Activated CD8-positive, alpha-beta T cell treated with anti-CD3 and anti-CD28 coated beads, Interleukin-2, amount 10 ng/mL, durations not matched to agents 7 days and 5 days (primary cell): Measurements from ENCODE around the gene TPTE. TPM values are rescaled to one million over a fixed set of nuclear protein-coding genes. Genes with fewer than 3 reads are reported as not detected.
"Not testable (repeated sequence)": the region's sequence is repeated elsewhere in the genome, so short reads cannot be mapped to it uniquely, and the experiment has no call there.

ENCODE experiments used
- ATAC-seq: fragments of 150-1000 bp; cut with Tn5 transposase; one replicate; pipeline ENCODE4 v1.10.0; 2021; ENCODE audit warnings: moderate library complexity
- CTCF ChIA-PET: fragments of 350-600 bp; sonication (Branson Sonifier 250); formaldehyde crosslinking; loops from one replicate; lab custom pipeline; 2021; ENCODE audit warnings: antibody characterized with exemption; lab: Charles Lee
- POLR2A ChIA-PET: fragments of 350-600 bp; sonication (Branson Sonifier 250); formaldehyde crosslinking; loops from one replicate; lab custom pipeline; 2021; ENCODE audit warnings: antibody characterized with exemption; lab: Charles Lee
- DNase-seq: peaks from one replicate; pipeline ENCODE4 v3.0.0-alpha.2; 2020
- H3K27ac Mint-ChIP-seq: one replicate; pipeline ENCODE4 v1.8.0; 2021; ENCODE audit warnings: mild to moderate bottlenecking, mixed read lengths
- H3K27me3 Mint-ChIP-seq: one replicate; pipeline ENCODE4 v1.8.0; 2021; ENCODE audit warnings: low read depth, mixed read lengths
- H3K36me3 Mint-ChIP-seq: one replicate; pipeline ENCODE4 v1.8.0; 2021; ENCODE audit warnings: low read depth, mixed read lengths
- H3K4me1 Mint-ChIP-seq: one replicate; pipeline ENCODE4 v1.8.0; 2021; ENCODE audit warnings: low read depth, mixed read lengths
- H3K4me3 Mint-ChIP-seq: one replicate; pipeline ENCODE4 v1.8.0; 2021; ENCODE audit warnings: mild to moderate bottlenecking, mixed read lengths
- H3K9me3 Mint-ChIP-seq: one replicate; pipeline ENCODE4 v1.8.0; 2022; ENCODE audit warnings: mixed read lengths; ENCODE audit not compliant: insufficient read depth
- total RNA-seq, 2 experiments: library from RNA; stranded (reverse); gene quantifications; one replicate each; pipeline ENCODE4 v1.2.3, GENCODE V29; 2021

TPTE gene
- total RNA-seq, 2 experiments from 2014 or later: not detected

DNA sequence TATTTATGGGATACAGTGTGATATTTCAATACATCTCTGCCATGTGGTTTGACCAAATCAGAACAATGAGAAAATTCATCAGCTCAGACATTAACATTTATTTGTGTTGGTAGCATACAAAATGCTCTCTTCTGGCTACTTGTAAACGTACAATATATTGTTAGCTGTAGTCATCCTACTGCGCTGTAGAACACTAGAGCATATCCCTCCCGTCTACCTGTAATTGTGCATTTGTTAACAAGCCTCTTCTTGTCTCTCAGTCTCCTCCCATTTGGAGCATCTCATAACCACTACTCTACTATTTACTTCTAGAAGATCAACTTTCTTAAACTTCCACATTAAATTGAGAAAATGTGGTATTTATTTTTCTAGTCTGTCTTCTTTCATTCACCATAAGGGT is 107.9 kb downstream of the TPTE start:
- H3K27me3 Mint-ChIP-seq, H3K4me1 Mint-ChIP-seq, CTCF ChIA-PET, DNase-seq, H3K36me3 Mint-ChIP-seq, H3K4me3 Mint-ChIP-seq, ATAC-seq, H3K9me3 Mint-ChIP-seq, POLR2A ChIA-PET, H3K27ac Mint-ChIP-seq: not testable (repeated sequence)

DNA sequence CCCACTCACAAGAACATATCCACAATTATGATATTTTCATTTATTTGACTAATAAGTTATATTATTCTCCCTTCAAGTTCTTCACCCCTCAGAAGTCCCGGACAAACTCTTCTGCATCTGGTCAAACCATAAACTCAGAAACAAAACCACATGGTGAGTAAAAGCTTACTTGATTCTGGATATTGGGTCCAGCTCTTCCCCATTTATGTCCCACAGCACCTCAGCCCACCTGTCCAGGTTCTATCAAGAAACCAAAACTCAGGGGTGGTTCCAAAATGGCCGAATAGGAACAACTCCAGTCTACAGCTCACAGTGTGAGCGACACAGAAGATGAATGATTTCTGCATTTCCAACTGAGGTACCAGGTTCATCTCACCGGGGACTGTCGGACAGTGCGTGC is 109.4 kb downstream of the TPTE start:
- H3K27me3 Mint-ChIP-seq, H3K4me3 Mint-ChIP-seq, H3K27ac Mint-ChIP-seq, H3K36me3 Mint-ChIP-seq, DNase-seq, POLR2A ChIA-PET, H3K4me1 Mint-ChIP-seq, H3K9me3 Mint-ChIP-seq, ATAC-seq, CTCF ChIA-PET: not testable (repeated sequence)

DNA sequence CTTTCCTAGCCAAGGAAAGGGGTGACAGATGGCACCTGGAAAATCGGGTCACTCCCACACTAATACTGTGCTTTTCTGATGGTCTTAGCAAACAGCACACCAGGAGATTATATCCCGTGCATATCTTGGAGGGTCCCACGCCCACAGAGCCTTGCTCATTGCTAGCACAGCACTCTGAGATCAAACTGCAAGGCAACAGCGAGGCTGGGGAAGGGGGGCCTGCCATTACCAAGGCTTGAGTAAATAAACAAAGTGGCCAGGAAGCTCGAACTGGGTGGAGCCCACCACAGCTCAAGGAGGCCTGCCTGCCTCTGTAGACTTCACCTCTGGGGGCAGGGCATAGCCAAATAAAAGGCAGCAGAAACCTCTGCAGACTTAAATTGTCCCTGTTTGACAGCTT is 109.9 kb downstream of the TPTE start:
- H3K27ac Mint-ChIP-seq, H3K9me3 Mint-ChIP-seq, H3K4me3 Mint-ChIP-seq, H3K4me1 Mint-ChIP-seq, DNase-seq, H3K36me3 Mint-ChIP-seq, ATAC-seq, H3K27me3 Mint-ChIP-seq, POLR2A ChIA-PET, CTCF ChIA-PET: not testable (repeated sequence)

DNA sequence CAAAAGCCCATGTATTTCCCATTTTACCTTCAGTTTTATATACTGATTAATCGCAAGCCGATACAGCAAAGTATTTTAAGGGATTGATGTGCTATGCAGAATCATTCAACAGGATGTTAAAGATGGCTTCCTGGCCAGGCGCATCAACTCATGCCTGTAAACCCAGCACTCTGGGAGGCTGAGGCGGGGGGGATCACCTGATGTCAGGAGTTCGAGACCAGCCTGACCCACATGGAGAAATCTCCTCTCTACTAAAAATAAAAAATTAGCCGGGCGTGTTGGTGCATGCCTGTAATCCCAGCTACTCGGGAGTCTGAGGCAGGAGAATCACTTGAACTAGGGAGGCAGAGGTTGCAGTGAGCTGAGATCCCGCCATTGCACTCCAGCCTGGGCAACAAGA is 116.8 kb downstream of the TPTE start:
- DNase-seq, H3K36me3 Mint-ChIP-seq, H3K4me3 Mint-ChIP-seq, H3K27me3 Mint-ChIP-seq, POLR2A ChIA-PET, ATAC-seq, H3K4me1 Mint-ChIP-seq, H3K27ac Mint-ChIP-seq, CTCF ChIA-PET, H3K9me3 Mint-ChIP-seq: not testable (repeated sequence)

DNA sequence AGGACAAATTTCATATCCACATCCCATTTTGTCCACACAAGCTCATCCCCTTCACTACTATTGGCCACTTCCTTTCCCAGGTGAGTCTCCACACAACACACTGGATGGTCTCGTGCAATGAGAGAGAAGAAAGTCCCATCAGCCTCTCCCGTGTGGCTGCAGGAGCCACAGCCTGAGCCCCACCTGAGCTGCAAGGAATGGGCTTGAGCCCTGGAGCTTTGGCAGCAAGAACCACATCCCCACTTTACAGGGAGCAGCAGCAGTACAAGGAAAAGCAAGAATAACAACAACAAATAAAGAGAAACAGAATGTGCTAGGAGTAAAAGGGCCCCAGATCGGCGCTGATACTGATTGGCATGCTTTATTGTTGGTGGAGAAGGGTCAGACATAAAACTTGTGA is 117.7 kb downstream of the TPTE start:
- no peaks in the 10 kb centered on the region for H3K4me1 Mint-ChIP-seq
- CTCF ChIA-PET: no interaction called here
- no peak for DNase-seq
- H3K27me3 Mint-ChIP-seq: no peaks in the 10 kb centered on the region
- ATAC-seq: no peak
- no peaks in the 10 kb centered on the region for H3K9me3 Mint-ChIP-seq
- H3K4me3 Mint-ChIP-seq: no peak overlapping the region
- POLR2A ChIA-PET: no interaction called here
- no peak overlapping the region for H3K27ac Mint-ChIP-seq
- H3K36me3 Mint-ChIP-seq: no peaks in the 10 kb centered on the region

DNA sequence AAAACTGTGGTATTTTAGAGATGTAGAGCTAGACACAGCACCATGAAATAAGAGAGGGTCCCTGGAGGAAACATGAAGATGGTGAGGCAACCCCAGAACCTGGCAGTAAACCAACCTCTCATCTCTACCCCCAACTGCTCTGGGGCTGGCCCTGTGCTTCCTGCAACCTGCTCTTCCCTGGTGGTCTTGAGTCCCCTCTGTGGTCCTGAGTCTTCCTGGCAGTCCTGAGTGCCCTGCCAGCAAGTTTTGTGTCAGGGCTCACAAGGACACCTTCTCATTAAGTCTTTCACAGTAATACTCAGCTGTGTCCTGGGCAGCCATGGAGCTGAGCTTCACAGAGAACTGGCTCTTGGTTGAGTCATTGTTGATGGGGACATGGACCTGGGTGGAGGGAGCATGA is 118.4 kb downstream of the TPTE start:
- POLR2A ChIA-PET, H3K36me3 Mint-ChIP-seq, H3K4me3 Mint-ChIP-seq, DNase-seq, H3K9me3 Mint-ChIP-seq, CTCF ChIA-PET, ATAC-seq, H3K4me1 Mint-ChIP-seq, H3K27ac Mint-ChIP-seq, H3K27me3 Mint-ChIP-seq: not testable (repeated sequence)

DNA sequence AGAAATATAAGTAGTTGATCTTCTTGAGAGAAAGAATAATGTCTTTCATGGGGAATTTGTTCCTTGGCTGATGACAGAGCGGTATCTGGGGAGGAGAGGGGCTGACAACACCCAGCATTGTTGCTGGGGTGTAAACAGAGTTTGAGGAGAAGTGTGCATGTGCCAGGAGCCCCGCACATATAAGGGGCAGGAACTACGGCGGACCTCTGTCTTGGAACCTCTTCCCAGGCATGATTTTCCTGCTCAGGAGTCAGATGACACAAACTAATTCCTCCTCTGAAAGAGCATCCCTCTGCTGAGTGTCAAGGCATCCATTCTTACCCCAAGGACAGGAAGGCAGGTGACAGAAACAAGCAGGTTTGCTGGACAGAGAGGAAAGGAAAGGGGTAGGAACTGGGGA is 119.1 kb downstream of the TPTE start:
- Mint-ChIP-seq H3K9me3 (no peaks in the 10 kb centered on the region), H3K27ac (no peak overlapping the region), H3K4me1 (no peaks in the 10 kb centered on the region), H3K36me3 (no peaks in the 10 kb centered on the region), H3K4me3 (no peak overlapping the region), H3K27me3 (no peaks in the 10 kb centered on the region)
- POLR2A ChIA-PET: no interaction called here
- ATAC-seq (no peak), DNase-seq (no peak)
- CTCF ChIA-PET: no interaction called here

DNA sequence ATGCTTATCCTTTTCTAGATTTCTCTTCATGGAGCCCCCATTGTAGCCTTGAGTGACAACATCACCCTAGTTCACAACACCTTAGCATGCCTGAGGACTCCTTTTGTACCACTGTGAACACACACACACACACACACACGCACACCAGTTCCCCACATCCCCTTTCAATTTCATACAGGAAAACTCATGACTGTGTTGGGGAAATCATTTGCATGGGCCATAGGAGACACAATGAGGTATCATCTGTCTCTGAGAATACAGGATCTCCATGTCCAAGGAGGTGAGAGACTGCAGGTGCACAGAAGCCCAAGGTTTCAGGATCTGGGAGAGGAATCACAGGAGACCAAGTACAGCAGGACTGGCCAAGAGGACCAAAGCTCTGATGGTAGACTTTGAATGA is 119.7 kb downstream of the TPTE start:
- ChIA-PET POLR2A (no interaction called here), CTCF (no interaction called here)
- H3K36me3 Mint-ChIP-seq: no peaks in the 10 kb centered on the region
- no peaks in the 10 kb centered on the region for H3K27me3 Mint-ChIP-seq
- ATAC-seq (no peak), DNase-seq (no peak)
- no peak overlapping the region for H3K27ac Mint-ChIP-seq
- H3K4me1 Mint-ChIP-seq: no peaks in the 10 kb centered on the region
- no peaks in the 10 kb centered on the region for H3K9me3 Mint-ChIP-seq
- no peak overlapping the region for H3K4me3 Mint-ChIP-seq

DNA sequence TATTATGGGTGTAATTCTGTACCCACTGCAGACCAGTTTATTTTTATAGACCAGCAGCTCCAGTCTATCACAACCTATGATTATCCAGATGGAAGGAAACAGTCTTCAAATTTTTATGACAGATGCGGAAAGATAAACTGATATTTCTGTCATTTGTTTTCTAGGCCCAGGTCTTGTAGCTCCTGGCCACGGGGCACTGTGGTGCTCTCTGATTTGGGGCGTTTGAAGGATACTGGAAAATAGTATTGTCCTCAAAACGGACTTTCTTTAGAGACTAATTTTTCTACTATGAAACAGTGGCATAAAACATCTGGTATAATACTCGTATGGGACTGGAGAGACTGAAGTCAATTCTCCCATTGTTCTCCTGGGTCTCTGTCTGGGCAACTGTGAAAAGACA is 124.3 kb downstream of the TPTE start:
- H3K4me1 Mint-ChIP-seq, CTCF ChIA-PET, DNase-seq, ATAC-seq, POLR2A ChIA-PET, H3K27ac Mint-ChIP-seq, H3K36me3 Mint-ChIP-seq, H3K27me3 Mint-ChIP-seq, H3K4me3 Mint-ChIP-seq: not testable (repeated sequence)
- H3K9me3 Mint-ChIP-seq: peaks cover 19% of the 10 kb centered on the region

DNA sequence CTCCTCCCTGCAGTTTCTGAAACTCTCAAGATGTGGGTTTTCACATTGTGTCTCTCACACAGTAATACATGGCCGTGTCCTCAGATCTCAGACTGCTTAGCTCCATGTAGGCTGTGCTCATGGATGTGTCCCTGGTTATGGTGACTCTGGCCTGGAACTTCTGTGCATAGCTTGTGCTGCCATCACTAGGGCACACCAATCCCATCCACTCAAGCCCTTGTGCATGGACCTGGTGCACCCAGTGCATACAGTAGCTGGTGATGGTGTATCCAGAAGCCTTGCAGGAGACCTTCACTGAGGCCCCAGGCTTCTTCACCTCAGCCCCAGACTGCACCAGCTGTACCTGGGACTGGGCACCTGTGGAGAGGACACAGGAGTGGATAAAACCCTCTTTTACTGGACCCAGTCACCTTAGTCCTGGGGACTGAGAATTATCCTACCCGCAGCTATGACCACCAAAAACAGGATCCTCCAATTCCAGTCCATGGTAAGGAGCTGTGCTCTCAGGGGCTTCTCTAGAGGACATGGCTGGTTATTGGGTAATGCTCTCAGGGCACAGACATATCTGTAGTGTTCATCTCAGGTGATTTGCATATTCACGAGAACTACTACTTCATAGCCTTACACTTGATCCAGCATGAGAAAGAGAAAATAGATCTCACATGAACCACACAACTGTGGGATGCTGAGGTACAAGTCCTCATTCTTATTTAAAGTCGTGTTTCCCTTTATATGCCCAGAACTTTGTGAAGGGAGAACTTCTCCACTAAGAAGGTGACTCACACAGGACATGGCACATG is 128.2 kb downstream of the TPTE start:
- H3K4me1 Mint-ChIP-seq, POLR2A ChIA-PET, CTCF ChIA-PET, ATAC-seq, H3K4me3 Mint-ChIP-seq, H3K27ac Mint-ChIP-seq, DNase-seq, H3K36me3 Mint-ChIP-seq, H3K27me3 Mint-ChIP-seq: not testable (repeated sequence)
- peaks cover 19% of the 10 kb centered on the region for H3K9me3 Mint-ChIP-seq

DNA sequence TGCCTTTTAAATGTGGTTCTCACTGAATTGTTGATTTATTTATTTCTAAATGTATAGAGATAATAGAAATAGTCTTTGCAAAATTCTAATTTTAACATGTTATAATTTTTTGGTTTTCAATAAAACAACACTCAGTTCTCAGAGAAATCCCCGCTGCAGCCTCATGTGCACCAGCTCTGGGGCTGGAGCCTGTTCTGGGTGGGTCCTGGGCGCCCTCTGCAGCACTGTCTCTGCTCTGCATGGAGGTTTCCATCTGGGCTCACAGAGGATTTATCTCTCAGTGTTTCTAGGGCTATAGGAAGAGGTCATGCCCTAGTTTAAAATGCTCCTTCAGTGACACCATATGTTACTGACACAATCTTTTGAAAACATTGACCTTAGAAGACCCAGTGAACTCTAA is 128.9 kb downstream of the TPTE start:
- ATAC-seq, H3K4me1 Mint-ChIP-seq, H3K36me3 Mint-ChIP-seq, H3K27ac Mint-ChIP-seq, CTCF ChIA-PET, H3K27me3 Mint-ChIP-seq, POLR2A ChIA-PET, DNase-seq, H3K4me3 Mint-ChIP-seq: not testable (repeated sequence)
- peaks cover 19% of the 10 kb centered on the region for H3K9me3 Mint-ChIP-seq
